ENCODE results near the gene PLEKHS1.
"Not testable (repeated sequence)": the region's sequence is repeated elsewhere in the genome, so short reads cannot be mapped to it uniquely, and the experiment has no call there.

PLEKHS1 gene

DNA sequence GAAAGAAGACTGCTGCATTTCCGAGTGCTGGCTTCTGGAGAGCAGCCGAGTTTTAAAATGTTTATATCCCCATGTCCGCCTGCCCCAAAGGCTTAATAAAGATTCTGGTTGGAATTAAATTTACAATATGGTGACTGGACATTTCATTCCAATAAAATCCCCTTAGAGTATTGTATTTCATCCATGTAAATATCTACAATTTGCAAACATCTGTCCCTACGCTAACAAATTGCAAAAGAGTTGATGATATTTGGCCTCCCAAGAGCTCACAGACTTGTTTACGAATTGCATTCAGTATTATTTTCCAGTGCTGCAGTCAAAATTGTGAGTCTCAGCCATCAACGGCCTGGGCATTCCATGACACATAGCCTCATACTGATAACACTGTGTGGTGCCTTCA is 50.1 kb downstream of the PLEKHS1 start:
- POLR2A ChIA-PET, result no interaction called here
- CTCF ChIA-PET, result interaction anchor here (1.0 to 6.4 kb wide), 6 partner anchors 9 to 305 kb away, joined by 3 to 79 read pairs (median 4); no protein-coding TSS in a partner anchor
- DNase-seq (ENCODE audit: extremely low spot score), result no peak
- TF ChIP-seq, protein P1, sequence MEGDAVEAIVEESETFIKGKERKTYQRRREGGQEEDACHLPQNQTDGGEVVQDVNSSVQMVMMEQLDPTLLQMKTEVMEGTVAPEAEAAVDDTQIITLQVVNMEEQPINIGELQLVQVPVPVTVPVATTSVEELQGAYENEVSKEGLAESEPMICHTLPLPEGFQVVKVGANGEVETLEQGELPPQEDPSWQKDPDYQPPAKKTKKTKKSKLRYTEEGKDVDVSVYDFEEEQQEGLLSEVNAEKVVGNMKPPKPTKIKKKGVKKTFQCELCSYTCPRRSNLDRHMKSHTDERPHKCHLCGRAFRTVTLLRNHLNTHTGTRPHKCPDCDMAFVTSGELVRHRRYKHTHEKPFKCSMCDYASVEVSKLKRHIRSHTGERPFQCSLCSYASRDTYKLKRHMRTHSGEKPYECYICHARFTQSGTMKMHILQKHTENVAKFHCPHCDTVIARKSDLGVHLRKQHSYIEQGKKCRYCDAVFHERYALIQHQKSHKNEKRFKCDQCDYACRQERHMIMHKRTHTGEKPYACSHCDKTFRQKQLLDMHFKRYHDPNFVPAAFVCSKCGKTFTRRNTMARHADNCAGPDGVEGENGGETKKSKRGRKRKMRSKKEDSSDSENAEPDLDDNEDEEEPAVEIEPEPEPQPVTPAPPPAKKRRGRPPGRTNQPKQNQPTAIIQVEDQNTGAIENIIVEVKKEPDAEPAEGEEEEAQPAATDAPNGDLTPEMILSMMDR (IDR thresholded peaks at IDR 0.05; ENCODE audit: control extremely low read depth, extremely low read depth, low read depth, missing control alignments), result no peak

DNA sequence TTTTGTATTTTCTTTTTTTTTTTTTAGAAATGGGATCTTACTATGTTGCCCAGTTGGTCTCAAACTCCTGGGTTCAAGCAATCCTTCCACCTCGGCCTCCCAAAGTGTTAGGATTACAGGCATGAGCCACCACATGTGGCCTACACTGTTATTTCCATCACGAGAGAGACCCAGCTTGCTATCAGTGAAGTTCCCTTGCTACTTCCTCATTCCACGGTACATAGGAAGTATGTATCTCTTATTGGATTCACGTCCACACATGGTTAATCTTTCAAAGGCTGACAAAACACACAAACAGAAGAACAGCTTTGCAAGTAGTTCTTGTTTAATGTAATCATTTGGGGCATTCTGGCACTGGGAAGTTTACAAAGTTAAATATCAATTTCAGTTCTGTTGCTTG is 51.5 kb downstream of the PLEKHS1 start:
- DNase-seq (ENCODE audit: extremely low spot score), result no peak
- ChIA-PET CTCF (interaction anchor here (0.7 to 6.4 kb wide), 3 partner anchors 21 to 300 kb away, joined by 3 to 79 read pairs (median 3); no protein-coding TSS in a partner anchor), POLR2A (interaction anchor here (0.7 kb wide), 1 partner anchor 237 kb away, joined by 4 read pairs; no protein-coding TSS in a partner anchor)
- TF ChIP-seq, protein P1 (IDR thresholded peaks at IDR 0.05; ENCODE audit: control extremely low read depth, extremely low read depth, low read depth, missing control alignments), result no peak

DNA sequence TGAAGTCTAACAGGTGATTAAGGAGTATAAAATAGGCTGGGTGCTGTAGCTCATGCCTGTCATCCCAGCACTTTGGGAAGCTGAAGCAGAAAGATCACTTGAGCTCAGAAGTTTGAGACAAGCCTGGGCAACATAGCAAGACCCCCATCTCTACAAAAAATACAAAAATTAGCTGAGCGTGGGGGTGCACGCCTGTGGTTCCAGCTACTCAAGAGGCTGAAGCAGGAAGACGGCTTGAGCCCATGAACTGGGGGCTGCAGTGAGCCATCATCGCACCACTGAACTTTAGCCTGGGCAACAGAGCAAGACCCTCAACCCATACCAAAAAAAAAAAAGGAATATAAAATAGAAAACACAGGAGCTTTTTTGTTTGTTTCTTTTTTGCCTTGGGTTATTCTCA is 55.0 kb downstream of the PLEKHS1 start:
- ChIA-PET POLR2A (no interaction called here), CTCF (interaction anchor here (1.4 to 2.2 kb wide), 2 partner anchors 141 to 297 kb away, joined by 4 to 10 read pairs; no protein-coding TSS in a partner anchor)
- DNase-seq (ENCODE audit: extremely low spot score), result no peak
- TF ChIP-seq, protein P1 (IDR thresholded peaks at IDR 0.05; ENCODE audit: control extremely low read depth, extremely low read depth, low read depth, missing control alignments), result no peak

DNA sequence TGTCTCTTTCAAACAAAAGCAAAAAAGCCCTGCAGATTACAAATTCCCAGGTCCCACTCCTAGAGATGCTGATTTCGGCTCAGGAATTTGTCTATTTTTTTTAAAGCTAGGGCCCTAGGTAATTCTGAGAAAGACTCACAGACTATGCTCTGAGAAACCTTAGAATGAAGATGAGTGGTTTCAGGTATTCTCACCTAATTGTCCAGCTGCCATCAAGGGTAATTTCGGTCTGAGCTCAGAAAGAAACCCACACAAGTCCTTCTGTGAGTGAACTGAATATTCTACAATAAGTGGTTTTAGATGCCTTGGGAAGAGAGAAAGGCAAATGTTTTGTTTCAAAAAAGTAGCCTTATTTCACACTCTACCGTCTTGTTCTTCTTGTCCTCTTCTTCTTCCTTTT is 56.7 kb downstream of the PLEKHS1 start:
- CTCF ChIA-PET, result interaction anchor here (0.6 to 1.6 kb wide), 2 partner anchors 10 to 16 kb away, joined by 3 to 8 read pairs; no protein-coding TSS in a partner anchor
- POLR2A ChIA-PET, result no interaction called here
- TF ChIP-seq, protein P1 (IDR thresholded peaks at IDR 0.05; ENCODE audit: control extremely low read depth, extremely low read depth, low read depth, missing control alignments), result no peak

DNA sequence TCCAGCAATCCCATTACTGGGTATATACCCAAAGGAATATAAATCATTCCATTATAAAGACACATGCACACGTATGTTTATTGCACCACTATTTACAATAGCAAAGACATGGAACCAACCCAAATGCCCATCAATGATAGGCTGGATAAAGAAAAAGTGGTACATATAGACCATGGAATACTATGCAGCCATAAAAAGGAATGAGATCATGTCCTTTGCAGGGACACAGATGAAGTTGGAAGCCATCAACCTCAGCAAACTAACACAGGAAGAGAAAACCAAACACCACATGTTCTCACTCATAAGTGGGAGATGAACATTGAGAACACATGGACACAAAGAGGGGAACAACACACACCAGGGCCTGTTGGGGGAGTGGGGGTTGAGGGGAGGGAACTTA is 63.2 kb downstream of the PLEKHS1 start:
- DNase-seq (ENCODE audit: extremely low spot score); CTCF ChIA-PET; POLR2A ChIA-PET: not testable (repeated sequence)

More for the DNA sequence above, 56.7 kb downstream of the PLEKHS1 start:
- no peak for DNase-seq (ENCODE audit: extremely low spot score)

DNA sequence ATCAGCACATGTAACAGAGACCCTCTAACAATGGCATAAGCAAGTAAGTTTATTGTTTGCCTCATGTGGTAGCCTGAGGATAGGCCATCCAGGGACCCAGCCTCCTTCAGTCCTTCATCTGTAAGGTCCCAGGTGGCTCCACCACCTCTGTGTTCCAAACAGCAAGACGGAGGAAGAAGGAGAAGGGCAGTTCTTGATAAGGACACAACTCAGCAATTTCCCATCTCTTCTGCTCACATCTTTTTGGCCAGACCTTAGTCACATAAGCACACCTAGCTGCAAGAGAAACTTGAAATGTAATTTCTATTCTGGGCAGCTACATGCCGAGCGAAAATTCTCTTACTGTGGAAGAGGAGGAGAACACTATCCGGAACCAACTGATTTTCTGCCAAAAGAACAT is 68.5 kb downstream of the PLEKHS1 start:
- ChIA-PET POLR2A (no interaction called here), CTCF (no interaction called here)
- DNase-seq (ENCODE audit: extremely low spot score), result no peak
- TF ChIP-seq, protein P1 (IDR thresholded peaks at IDR 0.05; ENCODE audit: control extremely low read depth, extremely low read depth, low read depth, missing control alignments), result no peak

DNA sequence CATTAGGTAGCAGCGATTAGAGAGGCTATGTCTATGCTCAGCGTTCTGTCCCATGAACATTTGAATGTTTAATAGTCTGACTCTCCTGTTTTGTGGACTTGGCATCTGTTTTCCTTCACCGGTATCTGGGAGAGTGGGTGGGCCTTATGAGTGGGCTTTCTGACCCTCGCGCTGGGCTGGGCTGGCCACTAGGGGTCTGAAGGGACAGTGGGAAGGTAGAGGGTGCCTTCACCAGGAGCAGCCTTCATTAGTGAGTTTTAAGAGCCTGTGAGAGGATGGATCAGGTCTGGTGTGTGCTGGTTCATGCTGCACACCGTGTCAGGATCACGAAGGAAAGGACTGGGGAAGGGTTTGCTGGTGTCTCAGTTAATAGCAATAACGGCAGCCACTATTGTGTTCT is 69.0 kb downstream of the PLEKHS1 start:
- TF ChIP-seq, protein P1 (IDR thresholded peaks at IDR 0.05; ENCODE audit: control extremely low read depth, extremely low read depth, low read depth, missing control alignments), result no peak
- DNase-seq (ENCODE audit: extremely low spot score), result no peak
- CTCF ChIA-PET, result interaction anchor here (2.1 kb wide), 1 partner anchor 21 kb away, joined by 9 read pairs; no protein-coding TSS in a partner anchor
- POLR2A ChIA-PET, result no interaction called here

DNA sequence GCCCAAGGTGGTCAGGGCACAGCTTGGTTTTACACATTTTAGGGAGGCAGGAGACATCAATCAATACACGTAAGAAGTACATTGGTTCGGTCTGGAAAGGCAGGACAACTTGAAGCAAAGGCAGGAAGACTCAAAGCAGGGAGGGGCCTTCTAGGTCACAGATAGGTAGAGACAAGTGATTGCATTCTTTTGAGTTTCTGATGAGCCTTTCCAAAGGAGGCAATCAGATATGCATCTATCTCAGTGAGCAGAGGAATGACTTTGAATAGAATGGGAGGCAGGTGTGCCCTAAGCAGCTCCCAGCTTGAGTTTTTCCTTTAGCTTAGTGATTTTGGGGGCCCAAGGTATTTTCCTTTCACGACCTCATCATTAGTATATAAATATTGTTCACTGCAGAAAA is 69.8 kb downstream of the PLEKHS1 start:
- CTCF ChIA-PET, result interaction anchor here (1.2 to 2.1 kb wide), 3 partner anchors 10 to 195 kb away, joined by 3 to 9 read pairs (median 3); no protein-coding TSS in a partner anchor
- POLR2A ChIA-PET; DNase-seq (ENCODE audit: extremely low spot score): not testable (repeated sequence)

Data from GM10248 (cell line).